ENCODE data around the gene ZFP64. TPM values are rescaled to one million over a fixed set of nuclear protein-coding genes. Genes with fewer than 3 reads are reported as not detected.
A peak's percentile ranks its signal among the peaks of the same experiment; 100 is the strongest.
"Not testable (repeated sequence)": the region's sequence is repeated elsewhere in the genome, so short reads cannot be mapped to it uniquely, and the experiment has no call there.

Gene ZFP64
- total RNA-seq, 1 donor from 2014 or later = 10.2 TPM

- DNase-seq (ENCODE audit: low spot score in 2 of 2) (no peak), FAIRE-seq (no peak)
These were observed 24.2 kb downstream of the ZFP64 start for GRCh38 chr20:52167232-52167840.

GRCh38 chr20:52166150-52166549 is 25.4 kb downstream of the ZFP64 start:
- FAIRE-seq (no peak), DNase-seq (ENCODE audit: low spot score in 2 of 2) (no peak)

DNA sequence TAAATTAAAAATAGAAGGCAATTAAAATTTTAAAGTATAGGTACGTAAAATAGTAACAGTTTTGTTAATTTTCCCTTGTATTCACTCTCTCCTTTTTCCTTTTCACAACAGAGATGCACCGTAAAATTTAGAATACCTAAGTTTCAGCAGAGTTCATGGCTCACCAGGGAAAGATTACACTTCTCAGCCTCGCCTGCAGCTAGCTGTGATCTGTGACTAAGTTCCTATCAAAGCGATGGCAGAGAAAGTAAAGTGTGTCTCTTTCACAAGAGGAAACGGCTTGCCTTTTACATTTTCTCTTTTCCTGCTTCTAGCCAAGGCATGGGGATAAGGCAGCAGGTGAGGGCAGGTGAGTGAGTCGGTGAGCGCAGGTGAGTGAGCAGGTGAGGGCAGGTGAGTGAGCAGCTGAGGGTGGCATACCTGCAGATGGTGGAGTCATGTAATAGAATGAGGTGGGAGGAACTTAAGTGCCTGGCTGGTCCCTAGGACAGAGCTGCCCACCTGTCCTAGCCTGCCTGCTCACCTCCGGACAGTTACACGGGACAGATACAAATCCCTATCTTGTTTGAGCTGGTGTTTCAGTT is 30.9 kb downstream of the ZFP64 start:
- no peak for FAIRE-seq
- DNase-seq (ENCODE audit: low spot score in 2 of 2) = no peak

- DNase-seq (ENCODE audit: low spot score in 2 of 2) (no peak), FAIRE-seq (no peak)
These were observed 31.5 kb downstream of the ZFP64 start for GRCh38 chr20:52160049-52160570.

GRCh38 chr20:52154575-52154974 is 37.0 kb downstream of the ZFP64 start:
- FAIRE-seq (no peak), DNase-seq (ENCODE audit: low spot score in 2 of 2) (no peak)

DNA sequence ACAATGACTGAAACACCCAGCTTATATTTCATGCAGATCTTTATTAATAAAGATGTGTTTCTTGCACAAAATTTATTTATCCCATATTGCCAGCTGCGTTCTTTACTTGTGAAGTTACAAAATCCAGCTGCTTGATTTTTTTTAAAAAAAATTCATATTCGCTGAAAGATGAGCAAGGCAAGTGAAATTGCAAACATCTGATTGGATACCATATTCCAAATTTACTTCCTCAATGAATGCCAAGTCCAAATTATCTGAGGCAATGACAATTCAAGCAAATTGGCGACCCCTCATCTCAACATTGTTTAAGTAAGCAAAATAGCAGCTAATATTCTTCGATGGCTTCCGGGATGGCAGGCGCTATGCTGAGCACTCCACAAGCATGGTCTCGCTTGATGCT is 37.7 kb downstream of the ZFP64 start:
- no peak for DNase-seq (ENCODE audit: low spot score in 2 of 2)
- FAIRE-seq = no peak

DNA sequence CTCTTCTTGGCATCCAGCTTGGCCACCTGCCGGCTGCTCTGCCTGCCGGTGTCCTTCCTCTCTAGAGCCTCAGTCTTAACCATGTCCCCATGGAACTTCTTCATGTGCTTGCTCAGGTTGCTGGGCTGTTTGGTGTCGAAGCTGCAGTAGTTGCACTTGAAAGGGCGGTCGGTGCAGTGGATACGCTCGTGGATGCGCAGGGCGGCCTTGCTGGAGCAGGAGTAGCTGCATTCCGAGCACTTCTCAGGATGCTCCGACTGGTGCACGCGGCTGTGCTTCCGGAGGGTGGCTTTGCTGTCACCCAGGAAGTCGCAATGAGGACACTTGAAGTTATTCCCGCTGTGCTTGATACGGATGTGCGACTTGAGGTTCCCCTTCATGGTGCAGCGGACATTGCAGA is 38.7 kb downstream of the ZFP64 start:
- DNase-seq (ENCODE audit: low spot score in 2 of 2) (no peak), FAIRE-seq (no peak)

- FAIRE-seq (no peak), DNase-seq (ENCODE audit: low spot score in 2 of 2) (no peak)
These were observed 39.2 kb downstream of the ZFP64 start for GRCh38 chr20:52152416-52152815.

DNA sequence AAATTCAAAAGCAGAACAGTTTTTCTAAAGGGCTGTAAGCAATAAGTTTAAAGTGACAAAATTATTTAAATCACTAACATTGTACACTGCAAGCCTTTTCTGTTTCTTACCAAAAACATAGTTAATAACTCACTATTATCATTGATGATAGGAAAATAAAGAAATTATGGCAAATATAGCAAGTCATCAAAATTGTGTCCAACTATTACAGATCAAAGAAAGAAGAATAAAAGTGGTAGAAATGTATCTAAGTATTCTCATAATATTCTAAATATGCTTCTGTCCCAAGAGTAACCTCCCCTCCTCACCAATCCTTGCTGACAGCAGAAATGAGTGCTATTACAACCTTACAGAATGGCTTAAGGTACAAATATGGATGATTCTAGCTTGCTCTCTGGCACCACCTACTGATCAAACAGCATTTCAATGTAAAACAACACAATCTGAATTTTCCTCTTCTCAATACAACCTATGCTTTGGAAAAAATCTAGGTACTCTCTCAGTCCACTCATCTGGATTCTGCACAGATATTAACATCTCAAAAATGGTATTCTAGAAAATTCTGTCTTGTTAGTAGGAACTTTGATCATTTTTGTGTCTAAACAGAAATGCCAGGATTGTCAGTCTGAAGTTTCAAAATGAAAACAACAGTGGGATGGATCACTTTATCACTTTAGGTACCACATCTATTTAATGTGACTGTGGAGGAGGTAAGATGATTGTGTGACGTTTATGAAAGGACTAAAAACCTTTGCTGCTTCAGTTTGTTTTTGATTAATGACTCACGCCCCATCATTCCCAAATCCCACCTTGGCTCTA is 40.9 kb downstream of the ZFP64 start:
- no peak for FAIRE-seq
- peak; percentile 29 to 59 for DNase-seq (ENCODE audit: low spot score in 2 of 2)

- no peak for FAIRE-seq
- no peak for DNase-seq (ENCODE audit: low spot score in 2 of 2)
These were observed 46.0 kb downstream of the ZFP64 start for GRCh38 chr20:52145587-52145986.

GRCh38 chr20:52143277-52143676 is 48.3 kb downstream of the ZFP64 start:
- FAIRE-seq (no peak), DNase-seq (ENCODE audit: low spot score in 2 of 2) (no peak)

GRCh38 chr20:52142757-52143156 is 48.8 kb downstream of the ZFP64 start:
- no peak for DNase-seq (ENCODE audit: low spot score in 2 of 2)
- FAIRE-seq = no peak

GRCh38 chr20:52139986-52140385 is 51.6 kb downstream of the ZFP64 start:
- DNase-seq (ENCODE audit: low spot score in 2 of 2) (no peak), FAIRE-seq (no peak)

- FAIRE-seq (no peak), DNase-seq (ENCODE audit: low spot score in 2 of 2) (no peak)
These were observed 53.7 kb downstream of the ZFP64 start for GRCh38 chr20:52137850-52138249.

GRCh38 chr20:52133714-52134113 is 57.9 kb downstream of the ZFP64 start:
- not testable (repeated sequence) for FAIRE-seq

GRCh38 chr20:52132337-52132736 is 59.2 kb downstream of the ZFP64 start:
- FAIRE-seq (no peak), DNase-seq (ENCODE audit: low spot score in 2 of 2) (no peak)

More at GRCh38 chr20:52133714-52134113, 57.9 kb downstream of the ZFP64 start:
- DNase-seq (ENCODE audit: low spot score in 2 of 2) = not testable (repeated sequence)

- no peak for DNase-seq (ENCODE audit: low spot score in 2 of 2)
- FAIRE-seq = no peak
These were observed 60.4 kb downstream of the ZFP64 start for GRCh38 chr20:52131048-52131643.

GRCh38 chr20:52130406-52130805 is 61.2 kb downstream of the ZFP64 start:
- FAIRE-seq (no peak), DNase-seq (ENCODE audit: low spot score in 2 of 2) (no peak)

DNA sequence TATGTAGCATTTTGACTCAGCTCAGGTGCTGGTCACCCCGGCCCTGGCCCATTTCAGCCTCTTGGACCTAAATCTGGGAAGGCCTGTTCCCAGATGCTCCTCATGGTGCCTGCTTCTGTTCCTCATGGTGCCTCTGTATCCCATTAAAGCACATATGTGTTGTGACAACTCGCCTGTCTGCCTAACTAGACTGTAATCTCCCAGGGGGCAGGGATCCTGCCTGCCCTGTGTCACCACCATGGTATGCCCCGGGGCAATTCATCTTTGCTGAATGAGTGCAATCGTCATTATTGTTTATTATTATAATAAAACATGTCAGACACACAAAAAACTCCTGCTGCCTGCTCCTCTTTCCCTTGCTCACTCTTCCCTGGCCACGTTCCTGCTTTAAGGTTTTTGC is 62.0 kb downstream of the ZFP64 start:
- FAIRE-seq (no peak), DNase-seq (ENCODE audit: low spot score in 2 of 2) (no peak)

- no peak for FAIRE-seq
- DNase-seq (ENCODE audit: low spot score in 2 of 2) = no peak
These were observed 64.3 kb downstream of the ZFP64 start for GRCh38 chr20:52127309-52127708.

- no peak for FAIRE-seq
- DNase-seq (ENCODE audit: low spot score in 2 of 2) = no peak
These were observed 66.8 kb downstream of the ZFP64 start for GRCh38 chr20:52124821-52125220.

All from frontal cortex (tissue), 4 donors.